GM19099 (cell line): Measurements from ENCODE around the gene AP4M1.
A peak's percentile ranks its signal among the peaks of the same experiment; 100 is the strongest.

Experiments used
- POLR2A ChIP-seq: IDR thresholded peaks from 3 replicates; pipeline ENCODE4 v1.6.1; 2011; ENCODE audit warnings: low read depth; ENCODE audit not compliant: insufficient read length; ENCODE audit errors: extremely low read depth

Gene AP4M1

GRCh38 chr7:100093925-100094486 is 7.4 kb upstream of the AP4M1 start:
- no peak for TF ChIP-seq POLR2A

- no peak for TF ChIP-seq POLR2A
Measured at GRCh38 chr7:100095289-100095688, 6.2 kb upstream of the AP4M1 start.

GRCh38 chr7:100095704-100096103 is 5.7 kb upstream of the AP4M1 start:
- TF ChIP-seq POLR2A: no peak

- TF ChIP-seq POLR2A: peak; percentile 12
Measured at GRCh38 chr7:100098913-100099312, 2.5 kb upstream of the AP4M1 start.

DNA sequence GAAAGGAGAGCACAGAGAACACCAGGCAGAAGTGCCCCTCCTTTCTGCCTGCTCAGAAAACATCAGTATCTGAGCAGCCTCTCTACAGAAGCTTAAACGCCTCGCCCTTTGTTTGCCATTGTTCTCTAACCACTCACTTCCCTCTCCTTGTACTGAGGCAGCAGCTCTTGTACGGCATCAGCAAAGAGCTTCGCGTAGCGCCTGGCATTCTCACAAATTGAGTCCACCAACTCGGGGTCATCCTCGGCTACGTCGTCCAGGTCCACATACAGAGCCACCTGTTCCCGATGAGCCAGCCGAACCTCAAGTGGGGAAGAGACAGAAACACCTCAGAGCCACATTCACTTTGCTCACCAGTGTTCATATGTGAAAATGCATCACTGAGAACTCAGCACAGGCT is 2.0 kb upstream of the AP4M1 start:
- TF ChIP-seq POLR2A: no peak

- no peak for TF ChIP-seq POLR2A
Measured at GRCh38 chr7:100100420-100101015, 925 bp upstream of the AP4M1 start.

GRCh38 chr7:100102950-100103840 is 1.8 kb downstream of the AP4M1 start:
- TF ChIP-seq POLR2A: no peak

DNA sequence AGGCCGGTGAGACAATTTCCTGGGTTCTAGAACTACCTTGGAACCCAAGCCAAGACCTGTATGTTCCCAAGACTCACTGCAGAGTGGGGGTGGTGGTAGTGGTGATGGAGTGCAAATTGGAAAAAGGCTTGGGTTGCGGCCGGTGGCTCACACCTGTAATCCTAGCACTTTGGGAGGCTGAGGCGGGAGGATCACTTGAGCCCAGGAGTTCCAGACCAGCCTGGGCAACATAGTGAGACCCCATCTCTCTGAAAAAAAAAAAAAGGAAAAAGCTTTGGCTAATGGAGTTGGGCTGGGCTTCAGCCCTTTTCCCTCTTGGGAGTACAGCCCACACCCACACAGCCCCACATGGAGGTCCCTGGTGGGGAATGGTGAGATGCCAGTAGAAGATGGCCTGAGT is 4.1 kb downstream of the AP4M1 start:
- TF ChIP-seq POLR2A: no peak

- no peak for TF ChIP-seq POLR2A
Measured at GRCh38 chr7:100106633-100107032, 5.2 kb downstream of the AP4M1 start.

GRCh38 chr7:100107125-100107737 is 5.8 kb downstream of the AP4M1 start:
- TF ChIP-seq POLR2A: no peak

DNA sequence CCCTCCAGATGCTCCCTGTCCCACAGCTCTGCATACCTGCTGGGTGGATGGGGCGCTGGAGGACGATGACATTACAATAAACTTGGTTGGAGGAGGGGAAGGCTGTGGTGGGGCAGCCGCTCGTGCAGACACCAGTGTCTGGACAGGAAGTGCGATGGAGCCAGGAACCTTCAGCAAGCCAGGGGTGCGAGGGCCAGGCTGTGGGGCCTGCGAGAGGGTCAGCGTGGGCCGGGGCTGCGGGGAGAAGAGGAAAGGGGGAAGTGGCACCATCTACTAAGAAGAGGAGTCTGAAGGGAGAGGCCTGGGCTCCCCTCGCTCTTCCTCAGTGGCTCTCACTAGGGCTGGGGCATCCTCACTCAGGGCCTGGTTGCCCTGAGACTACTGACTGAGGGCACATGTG is 6.4 kb downstream of the AP4M1 start:
- no peak for TF ChIP-seq POLR2A

- no peak for TF ChIP-seq POLR2A
Measured at GRCh38 chr7:100109521-100110163, 8.2 kb downstream of the AP4M1 start.

DNA sequence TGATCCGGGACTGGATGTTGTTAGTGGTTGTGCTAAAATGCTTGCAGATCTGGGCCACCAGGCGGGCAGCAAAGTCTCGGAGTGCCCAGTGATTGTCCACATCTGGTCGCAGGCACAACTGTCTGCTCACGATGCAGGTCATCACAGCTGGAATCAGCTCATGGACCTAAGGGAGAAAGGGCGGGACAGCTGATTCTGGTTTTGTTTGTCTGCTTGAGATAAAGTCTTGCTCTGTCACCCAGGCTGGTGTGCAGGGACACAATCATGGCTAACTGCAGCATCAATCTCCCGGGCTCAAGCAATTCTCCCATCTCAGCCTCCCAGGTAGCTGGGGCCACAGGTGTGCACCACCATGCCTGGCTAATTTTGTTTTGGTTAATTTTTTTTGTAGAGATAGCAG is 9.7 kb downstream of the AP4M1 start:
- TF ChIP-seq POLR2A: no peak

DNA sequence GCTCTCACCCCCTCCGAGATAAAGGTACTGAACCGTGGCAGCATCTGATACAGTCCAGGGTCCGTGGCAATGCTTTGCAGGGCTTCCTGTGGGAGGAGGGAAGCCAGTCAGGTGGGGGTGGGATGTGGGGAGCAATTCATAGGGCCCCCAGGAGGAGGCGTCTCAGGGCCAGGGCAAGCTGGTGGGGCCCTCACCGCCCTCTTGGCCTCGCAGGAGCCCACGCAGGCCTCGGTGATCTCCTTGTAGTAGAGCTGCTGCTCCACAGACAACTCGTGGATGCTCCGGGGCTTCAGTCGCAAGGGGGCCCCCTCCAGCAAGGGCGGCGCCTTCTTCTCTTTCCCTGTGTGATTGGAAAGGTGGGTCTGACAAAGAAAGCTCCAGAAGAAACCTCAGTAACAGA is 10.5 kb downstream of the AP4M1 start:
- TF ChIP-seq POLR2A: no peak

- no peak for TF ChIP-seq POLR2A
Measured at GRCh38 chr7:100115026-100115425, 13.6 kb downstream of the AP4M1 start.
